WTC11 (cell line): Measurements from ENCODE around the gene STXBP5. TPM values are rescaled to one million over a fixed set of nuclear protein-coding genes. Genes with fewer than 3 reads are reported as not detected.

Source experiments
- ATAC-seq: fragments of 200-7000 bp; cut with Tn5 transposase; 2 replicates; pipeline ENCODE4 v1.10.0; 2021; ENCODE audit warnings: mild to moderate bottlenecking, moderate library complexity
- CTCF ChIA-PET: fragments of 300-600 bp; sonication (Branson Sonifier 250); formaldehyde crosslinking; loops from one replicate; lab custom pipeline; 2021; ENCODE audit warnings: antibody characterized with exemption; lab: Charles Lee
- POLR2A ChIA-PET: fragments of 350-600 bp; sonication (Branson Sonifier 250); formaldehyde crosslinking; loops from one replicate; lab custom pipeline; 2021; ENCODE audit warnings: antibody characterized with exemption; lab: Charles Lee
- DNase-seq: peaks from one replicate; pipeline ENCODE4 v3.0.0; 2021; ENCODE audit warnings: low spot score
- H3K27ac Mint-ChIP-seq: 2 replicates; pipeline ENCODE4 v1.8.0; 2021; ENCODE audit warnings: mixed read lengths
- H3K27me3 Mint-ChIP-seq: 2 replicates; pipeline ENCODE4 v1.8.0; 2021; ENCODE audit warnings: low read depth, mild to moderate bottlenecking, moderate library complexity, mixed read lengths
- H3K36me3 Mint-ChIP-seq: 2 replicates; pipeline ENCODE4 v1.8.0; 2021; ENCODE audit warnings: mixed read lengths
- H3K4me1 Mint-ChIP-seq: 2 replicates; pipeline ENCODE4 v1.8.0; 2022; ENCODE audit warnings: mixed read lengths
- H3K4me3 Mint-ChIP-seq: 2 replicates; pipeline ENCODE4 v1.8.0; 2021; ENCODE audit warnings: mild to moderate bottlenecking, moderate library complexity, mixed read lengths
- H3K9me3 Mint-ChIP-seq: 2 replicates; pipeline ENCODE4 v1.8.0; 2021; ENCODE audit warnings: mixed read lengths
- CBFB ChIP-seq: sonication (generic); formaldehyde crosslinking; IDR thresholded peaks from 2 replicates; pipeline ENCODE4 v1.8.1; 2022; ENCODE audit warnings: mild to moderate bottlenecking, low read depth, missing genetic modification reagents
- CTCF ChIP-seq: fragments of 200-600 bp; IDR thresholded peaks from 2 replicates; pipeline ENCODE4 v1.8.0; 2022; ENCODE audit warnings: antibody characterized with exemption
- FOXK1 ChIP-seq: sonication (generic); formaldehyde crosslinking; IDR thresholded peaks from 2 replicates; pipeline ENCODE4 v1.8.0; 2022; ENCODE audit warnings: mild to moderate bottlenecking, moderate library complexity, missing genetic modification reagents
- FOXP1 ChIP-seq: sonication (generic); formaldehyde crosslinking; IDR thresholded peaks from 2 replicates; pipeline ENCODE4 v1.8.0; 2022; ENCODE audit warnings: missing genetic modification reagents, mild to moderate bottlenecking, moderate library complexity, borderline replicate concordance
- FOXP4 ChIP-seq: sonication (generic); formaldehyde crosslinking; IDR thresholded peaks from 2 replicates; pipeline ENCODE4 v1.8.0; 2022; ENCODE audit warnings: mild to moderate bottlenecking, missing genetic modification reagents
- NFYB ChIP-seq: sonication (generic); formaldehyde crosslinking; conservative IDR thresholded peaks from 2 replicates; pipeline ENCODE4 v1.8.0; 2022; ENCODE audit warnings: low read depth, missing genetic modification reagents
- RORB ChIP-seq: fragments of 250-450 bp; sonication (Bioruptor Pico); IDR thresholded peaks from 2 replicates; pipeline ENCODE4 v1.9.0; 2021; ENCODE audit warnings: mild to moderate bottlenecking
- ZBTB43 ChIP-seq: sonication (generic); formaldehyde crosslinking; IDR thresholded peaks from 2 replicates; pipeline ENCODE4 v1.8.1; 2023; ENCODE audit warnings: mild to moderate bottlenecking, missing genetic modification reagents
- ZNF121 ChIP-seq: sonication (generic); formaldehyde crosslinking; IDR thresholded peaks from 2 replicates; pipeline ENCODE4 v1.8.0; 2023; ENCODE audit warnings: missing genetic modification reagents
- ZNF219 ChIP-seq: sonication (generic); formaldehyde crosslinking; IDR thresholded peaks from 2 replicates; pipeline ENCODE4 v1.8.0; 2023; ENCODE audit warnings: missing genetic modification reagents, mild to moderate bottlenecking, borderline replicate concordance
- ZNF317 ChIP-seq: sonication (generic); formaldehyde crosslinking; IDR thresholded peaks from 2 replicates; pipeline ENCODE4 v1.8.1; 2023; ENCODE audit warnings: low read depth, mild to moderate bottlenecking, moderate library complexity, missing genetic modification reagents, borderline replicate concordance
- ZNF416 ChIP-seq: fragments of 250-450 bp; sonication (Bioruptor Pico); IDR thresholded peaks from 2 replicates; pipeline ENCODE4 v1.9.0; 2021; ENCODE audit warnings: mild to moderate bottlenecking, inconsistent platforms
- ZSCAN18 ChIP-seq: fragments of 250-450 bp; sonication (Bioruptor Pico); IDR thresholded peaks from 2 replicates; pipeline ENCODE4 v2.1.2; 2022; ENCODE audit warnings: mild to moderate bottlenecking, moderate library complexity
- total RNA-seq: library from RNA; stranded (reverse); gene quantifications from 3 replicates; pipeline ENCODE4 v1.2.3, GENCODE V29; 2021
- TF ChIP-seq, protein P1 (sequence below): sonication (generic); formaldehyde crosslinking; IDR thresholded peaks from 2 replicates; pipeline ENCODE4 v1.8.0; 2022; ENCODE audit warnings: mild to moderate bottlenecking, missing genetic modification reagents

STXBP5 gene
- total RNA-seq, 1 experiment from 2014 or later: 13.2 TPM

DNA sequence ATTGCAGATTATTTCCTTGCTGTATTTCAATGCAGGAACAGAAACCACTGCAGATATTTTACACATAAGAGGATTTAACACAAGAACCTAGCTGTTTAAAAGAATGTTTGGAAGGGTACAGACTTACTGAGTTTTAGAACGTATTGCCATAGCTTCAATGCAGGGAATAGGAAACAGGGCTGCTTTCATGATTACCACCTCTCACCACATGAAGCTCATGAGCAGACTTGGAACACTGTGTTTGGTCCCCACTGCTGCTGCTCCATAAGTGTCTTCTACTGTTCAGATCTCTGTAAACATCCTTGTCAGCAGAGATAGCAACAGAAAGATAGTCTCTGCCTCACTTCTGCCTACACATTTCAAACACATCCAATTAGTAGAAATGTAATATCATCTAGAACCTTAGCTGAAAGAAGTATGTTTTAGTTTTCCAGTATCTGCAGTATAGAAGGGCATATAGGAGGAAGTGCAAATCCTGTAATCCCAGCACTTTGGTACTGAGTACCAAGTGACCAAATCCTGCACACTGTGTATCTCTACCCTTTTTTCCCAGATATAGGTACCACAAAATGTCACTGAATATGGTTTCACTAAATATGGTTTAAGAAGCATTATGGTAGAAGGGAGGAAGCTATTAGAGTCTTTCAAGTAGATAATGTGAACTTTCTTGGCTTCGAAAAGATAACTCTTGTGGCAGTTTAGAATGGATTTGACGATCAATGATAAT lies 51.9 kb downstream of the STXBP5 start:
- Mint-ChIP-seq H3K4me1 (no peaks in the 10 kb centered on the region), H3K36me3 (peaks cover 32% of the 10 kb centered on the region), H3K4me3 (no peak overlapping the region), H3K27me3 (no peaks in the 10 kb centered on the region), H3K9me3 (peaks cover 27% of the 10 kb centered on the region), H3K27ac (no peak overlapping the region)
- ATAC-seq: no peak
- ChIA-PET POLR2A (no interaction called here), CTCF (no interaction called here)
- DNase-seq: no peak
- TF ChIP-seq ZNF416 (CRISPR knock-in tag) (no peak), FOXK1 (CRISPR knock-in tag) (no peak), ZNF219 (CRISPR knock-in tag) (no peak), FOXP4 (CRISPR knock-in tag) (no peak)
- TF ChIP-seq, protein P1, sequence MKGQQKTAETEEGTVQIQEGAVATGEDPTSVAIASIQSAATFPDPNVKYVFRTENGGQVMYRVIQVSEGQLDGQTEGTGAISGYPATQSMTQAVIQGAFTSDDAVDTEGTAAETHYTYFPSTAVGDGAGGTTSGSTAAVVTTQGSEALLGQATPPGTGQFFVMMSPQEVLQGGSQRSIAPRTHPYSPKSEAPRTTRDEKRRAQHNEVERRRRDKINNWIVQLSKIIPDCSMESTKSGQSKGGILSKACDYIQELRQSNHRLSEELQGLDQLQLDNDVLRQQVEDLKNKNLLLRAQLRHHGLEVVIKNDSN: no peak

DNA sequence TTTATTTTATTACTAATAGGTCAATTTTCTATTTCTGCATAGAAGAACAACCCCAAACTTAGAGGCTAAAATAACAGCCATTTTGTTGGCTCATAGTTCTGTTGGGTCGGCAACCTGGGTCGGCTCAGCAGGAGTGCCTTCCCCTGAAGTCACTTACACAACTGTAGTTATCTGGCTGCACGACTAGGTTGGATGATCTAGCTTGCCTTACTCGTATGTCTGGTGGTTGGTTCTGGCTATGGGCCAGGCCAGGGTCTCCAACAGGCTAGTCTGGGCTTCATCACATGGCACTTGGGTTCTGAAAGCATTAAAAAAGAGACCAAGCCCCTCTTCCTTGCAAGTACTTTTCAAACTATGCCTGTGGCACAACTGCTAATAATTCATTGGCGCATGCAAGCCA lies 53.5 kb downstream of the STXBP5 start:
- ChIA-PET POLR2A (no interaction called here), CTCF (no interaction called here)
- H3K4me1 Mint-ChIP-seq: no peaks in the 10 kb centered on the region
- ATAC-seq: no peak
- no peaks in the 10 kb centered on the region for H3K27me3 Mint-ChIP-seq
- TF ChIP-seq ZBTB43 (no peak), ZNF317 (CRISPR knock-in tag) (no peak), RORB (no peak), NFYB (CRISPR knock-in tag) (no peak), FOXP1 (CRISPR knock-in tag) (no peak), CBFB (no peak), CTCF (no peak), FOXP4 (CRISPR knock-in tag) (no peak), ZNF121 (no peak), ZSCAN18 (CRISPR knock-in tag) (no peak)
- H3K27ac Mint-ChIP-seq: no peak overlapping the region
- DNase-seq: no peak
- H3K36me3 Mint-ChIP-seq: peaks cover 16% of the 10 kb centered on the region
- peaks cover 15% of the 10 kb centered on the region for H3K9me3 Mint-ChIP-seq
- no peak overlapping the region for H3K4me3 Mint-ChIP-seq
